ENCODE results near the gene DNTT.

DNTT gene

GRCh38 chr10:96334616-96335526 is 30.6 kb downstream of the DNTT start:
- H3K4me3 ChIP-seq (ENCODE audit: low read length), result no peak overlapping the region
- TF ChIP-seq CTCF (IDR thresholded peaks at IDR 0.05; ENCODE audit: insufficient read depth, low read depth, low read length, missing control alignments), result peak; percentile 89
- DNase-seq (ENCODE audit: low read depth), result peak; percentile 51

- H3K4me3 ChIP-seq (ENCODE audit: low read length), result no peak overlapping the region
- no peak for TF ChIP-seq CTCF (IDR thresholded peaks at IDR 0.05; ENCODE audit: insufficient read depth, low read depth, low read length, missing control alignments)
- no peak for DNase-seq (ENCODE audit: low read depth)
These were observed 32.9 kb downstream of the DNTT start for GRCh38 chr10:96337106-96337505.

GRCh38 chr10:96338279-96338925 is 34.2 kb downstream of the DNTT start:
- TF ChIP-seq CTCF (IDR thresholded peaks at IDR 0.05; ENCODE audit: insufficient read depth, low read depth, low read length, missing control alignments), result no peak
- no peak for DNase-seq (ENCODE audit: low read depth)
- no peak overlapping the region for H3K4me3 ChIP-seq (ENCODE audit: low read length)

GRCh38 chr10:96339383-96339782 is 35.1 kb downstream of the DNTT start:
- no peak for DNase-seq (ENCODE audit: low read depth)
- no peak overlapping the region for H3K4me3 ChIP-seq (ENCODE audit: low read length)
- no peak for TF ChIP-seq CTCF (IDR thresholded peaks at IDR 0.05; ENCODE audit: insufficient read depth, low read depth, low read length, missing control alignments)

- no peak overlapping the region for H3K4me3 ChIP-seq (ENCODE audit: low read length)
- peak; percentile 93 for TF ChIP-seq CTCF (IDR thresholded peaks at IDR 0.05; ENCODE audit: insufficient read depth, low read depth, low read length, missing control alignments)
- DNase-seq (ENCODE audit: low read depth), result peak; percentile 80
These were observed 36.0 kb downstream of the DNTT start for GRCh38 chr10:96339956-96340904.

Data from epithelial cell of esophagus (primary cell).